Body of pancreas (tissue), 4 donors: Measurements from ENCODE around the gene KRTDAP. TPM values are rescaled to one million over a fixed set of nuclear protein-coding genes. Genes with fewer than 3 reads are reported as not detected.
A peak's percentile ranks its signal among the peaks of the same experiment; 100 is the strongest.

Experiments used
- ATAC-seq: fragments of 150-250 bp; one replicate; pipeline ENCODE4 v1.9.1; 2016
- DNase-seq, 4 donors: peaks; one replicate each; pipeline ENCODE4 v3.0.0-alpha.2; 2019
- H3K27ac ChIP-seq, 4 donors: fragments of 200-600 bp; sonication (generic); 1 replicate in 3 of 4; 2 replicates in 1 of 4; pipeline versions ENCODE4 v1.5.1 to v1.6.1; 2016 to 2019; ENCODE audit warnings: mild to moderate bottlenecking in 1 of 4, mixed read lengths in 1 of 4, moderate library complexity in 1 of 4
- H3K27me3 ChIP-seq, 2 donors: fragments of 200-600 bp; sonication (generic); one replicate each; pipeline ENCODE4 v1.6.0; 2016; ENCODE audit warnings: mild to moderate bottlenecking in 1 of 2
- H3K36me3 ChIP-seq, 2 donors: fragments of 200-600 bp; sonication (generic); replicated peaks in 1 of 2; 2 replicates each; pipeline ENCODE4 v1.5.1; 2016; ENCODE audit warnings: low read depth in 2 of 2; ENCODE audit not compliant: insufficient read depth in 1 of 2
- H3K4me1 ChIP-seq: fragments of 200-600 bp; sonication (generic); one replicate; pipeline ENCODE4 v1.6.0; 2016
- H3K4me3 ChIP-seq, 2 donors: fragments of 200-600 bp; sonication (generic); 1 replicate in 1 of 2; 2 replicates in 1 of 2; pipeline ENCODE4 v1.5.1; 2016 to 2019
- H3K9me3 ChIP-seq, 3 donors: fragments of 200-600 bp; sonication (generic); 1 replicate in 2 of 3; 2 replicates in 1 of 3; pipeline ENCODE4 v1.5.1; 2016
- POLR2A ChIP-seq, 3 donors: fragments of 450-650 bp; IDR thresholded peaks; one replicate each; pipeline ENCODE4 v1.6.1; 2016; ENCODE audit warnings: antibody characterized with exemption in 3 of 3, mild to moderate bottlenecking in 2 of 3
- WGBS, 2 donors: methylation state at CpG; one replicate each; pipeline ENCODE4 v1.1.5; 2017; 5-methylcytosine and 5-hydroxymethylcytosine counted together
- intact Hi-C: fragments of 100-400 bp; cut with DNase I; formaldehyde crosslinking; loops from one replicate; pipeline ENCODE4 v1.15.1; 2023
- total RNA-seq, 2 donors: library from RNA; depleted of rRNA; stranded (reverse); fragments of >200 nt; gene quantifications; one replicate each; pipeline ENCODE4 v1.1.0, GENCODE V29; 2016
- TF ChIP-seq, protein P1 (sequence below), 7 experiments: fragments of 450-650 bp in 4 of 7; fragments of 200-600 bp in 3 of 7; sonication (generic) in 3 of 7; IDR thresholded peaks; one replicate each; pipeline ENCODE4 v1.5.1; 2016 to 2019; ENCODE audit warnings: antibody characterized with exemption in 7 of 7

Gene KRTDAP
- total RNA-seq, 2 donors from 2014 or later = not detected

DNA sequence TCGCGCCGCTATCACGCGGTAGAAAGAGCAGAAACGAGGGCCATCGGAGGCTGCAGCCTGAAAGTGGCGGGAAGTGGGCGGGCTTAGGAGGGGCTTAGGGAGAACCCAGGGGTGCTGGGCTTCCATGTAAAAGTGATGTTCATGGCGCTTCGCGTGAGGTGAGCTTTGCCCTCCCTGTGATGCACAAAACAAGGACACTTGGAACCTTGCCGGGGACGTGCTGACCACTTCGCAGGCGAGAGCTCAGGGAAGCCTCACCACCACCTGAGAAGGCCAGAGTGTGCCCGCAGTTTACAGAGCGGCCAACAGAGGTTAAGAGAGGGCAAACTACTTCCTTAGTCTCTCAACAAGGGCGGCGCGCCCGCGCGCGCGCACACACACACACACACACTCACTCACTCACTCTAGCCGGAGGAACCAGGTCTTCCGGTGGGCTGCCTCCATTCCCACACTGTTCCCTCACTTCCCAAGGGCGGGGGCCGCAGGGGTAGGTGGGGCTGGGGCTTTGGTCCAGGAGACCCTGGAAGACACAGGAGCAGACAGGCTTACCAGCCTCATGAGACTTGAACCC lies 43.6 kb upstream of the KRTDAP start:
- DNase-seq (peak in 3 of 4 donors; percentile 33 to 59 (median 46)), ATAC-seq (no peak)

DNA sequence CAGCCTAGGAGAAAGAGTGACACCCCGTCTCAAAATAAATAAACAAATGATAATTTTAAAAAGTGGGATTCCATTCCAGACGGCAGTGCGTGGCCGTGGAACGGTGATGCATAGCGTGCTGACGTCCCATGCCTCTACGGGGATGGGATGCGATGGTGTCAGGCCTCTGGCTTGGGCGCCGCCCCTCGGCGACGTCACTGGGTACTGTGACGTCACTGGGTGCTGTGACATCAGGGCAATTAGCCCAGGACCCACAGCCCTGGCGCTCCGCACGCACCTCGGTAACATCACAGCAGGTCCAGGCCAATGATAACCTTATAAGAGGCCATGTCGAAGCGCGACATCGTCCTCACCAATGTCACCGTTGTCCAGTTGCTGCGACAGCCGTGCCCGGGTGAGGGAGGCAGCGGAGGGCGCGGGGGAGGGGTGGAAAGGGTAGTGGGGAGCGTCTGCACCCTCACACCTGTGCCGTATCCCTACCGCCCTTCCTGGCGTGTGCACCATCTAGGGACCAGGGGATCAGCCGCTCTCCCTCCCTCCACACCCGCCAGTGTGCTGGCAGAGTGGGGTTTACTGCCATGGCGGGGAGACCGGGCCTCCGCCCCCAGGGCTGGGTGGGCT lies 43.0 kb upstream of the KRTDAP start, which contains the start of gene GAPDHS:
Gene GAPDHS (plus strand): TSS at position 256 of the 621 bp plus-strand sequence. CDS start 72 bp downstream, at position 328.
- ATAC-seq = no peak
- Histone ChIP-seq H3K36me3 (no peaks in the 10 kb centered on the region), H3K27me3 (no peaks in the 10 kb centered on the region), H3K9me3 (no peaks in the 10 kb centered on the region), H3K4me3 (no peak within 1 kb of the TSS), H3K4me1 (peaks cover 9% of the 10 kb centered on the region), H3K27ac (no peak within 1 kb of the TSS)
- TF ChIP-seq POLR2A (IDR thresholded peaks at IDR 0.05) = no peak
- TF ChIP-seq, protein P1, sequence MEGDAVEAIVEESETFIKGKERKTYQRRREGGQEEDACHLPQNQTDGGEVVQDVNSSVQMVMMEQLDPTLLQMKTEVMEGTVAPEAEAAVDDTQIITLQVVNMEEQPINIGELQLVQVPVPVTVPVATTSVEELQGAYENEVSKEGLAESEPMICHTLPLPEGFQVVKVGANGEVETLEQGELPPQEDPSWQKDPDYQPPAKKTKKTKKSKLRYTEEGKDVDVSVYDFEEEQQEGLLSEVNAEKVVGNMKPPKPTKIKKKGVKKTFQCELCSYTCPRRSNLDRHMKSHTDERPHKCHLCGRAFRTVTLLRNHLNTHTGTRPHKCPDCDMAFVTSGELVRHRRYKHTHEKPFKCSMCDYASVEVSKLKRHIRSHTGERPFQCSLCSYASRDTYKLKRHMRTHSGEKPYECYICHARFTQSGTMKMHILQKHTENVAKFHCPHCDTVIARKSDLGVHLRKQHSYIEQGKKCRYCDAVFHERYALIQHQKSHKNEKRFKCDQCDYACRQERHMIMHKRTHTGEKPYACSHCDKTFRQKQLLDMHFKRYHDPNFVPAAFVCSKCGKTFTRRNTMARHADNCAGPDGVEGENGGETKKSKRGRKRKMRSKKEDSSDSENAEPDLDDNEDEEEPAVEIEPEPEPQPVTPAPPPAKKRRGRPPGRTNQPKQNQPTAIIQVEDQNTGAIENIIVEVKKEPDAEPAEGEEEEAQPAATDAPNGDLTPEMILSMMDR (IDR thresholded peaks at IDR 0.05) = no peak
- no peak for DNase-seq
- intact Hi-C loops = no loop called here
- WGBS, 2 donors = 31 to 45% methylated on average over 15 to 38 of the region's 39 CpGs

More for the DNA sequence above, 43.6 kb upstream of the KRTDAP start:
- Histone ChIP-seq H3K27me3 (no peaks in the 10 kb centered on the region), H3K9me3 (no peaks in the 10 kb centered on the region), H3K36me3 (no peaks in the 10 kb centered on the region), H3K27ac (no peak overlapping the region), H3K4me1 (peaks cover 9% of the 10 kb centered on the region), H3K4me3 (no peak overlapping the region)
- intact Hi-C loops = no loop called here
- TF ChIP-seq, protein P1 (IDR thresholded peaks at IDR 0.05) = no peak
- TF ChIP-seq POLR2A (IDR thresholded peaks at IDR 0.05) = no peak
- WGBS, 2 donors = 2 to 6% methylated on average over 17 to 30 of the region's 30 CpGs

DNA sequence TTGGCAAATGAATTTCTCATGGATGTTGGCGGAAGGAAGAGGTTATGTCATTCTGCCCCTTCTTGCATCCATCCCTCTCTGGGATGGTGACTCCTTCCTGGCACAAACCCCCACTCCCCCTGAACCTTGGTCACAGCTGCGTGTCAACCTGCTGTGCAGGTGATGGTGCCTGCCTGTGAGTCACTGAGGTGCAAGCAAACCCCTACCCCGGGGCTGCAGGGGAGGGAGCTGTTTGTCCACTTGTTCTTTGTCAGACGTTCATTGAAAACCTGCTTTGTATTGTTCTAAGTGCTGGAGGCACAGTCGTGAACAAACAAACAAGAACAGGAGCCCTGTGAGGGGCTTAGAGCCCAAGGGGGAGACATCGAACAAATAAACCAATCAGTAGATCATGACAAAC lies 41.0 kb upstream of the KRTDAP start:
- no peak overlapping the region for H3K4me3 ChIP-seq
- peaks cover 9% of the 10 kb centered on the region for H3K4me1 ChIP-seq
- TF ChIP-seq, protein P1 (IDR thresholded peaks at IDR 0.05) = no peak
- no peak for TF ChIP-seq POLR2A (IDR thresholded peaks at IDR 0.05)
- WGBS, 2 donors = 27 to 32% methylated on average over 6 of the region's 6 CpGs
- intact Hi-C loops = no loop called here
- H3K9me3 ChIP-seq = no peaks in the 10 kb centered on the region
- H3K27me3 ChIP-seq = no peaks in the 10 kb centered on the region
- H3K27ac ChIP-seq = no peak overlapping the region
- DNase-seq = no peak
- ATAC-seq = no peak
- H3K36me3 ChIP-seq = no peaks in the 10 kb centered on the region

DNA sequence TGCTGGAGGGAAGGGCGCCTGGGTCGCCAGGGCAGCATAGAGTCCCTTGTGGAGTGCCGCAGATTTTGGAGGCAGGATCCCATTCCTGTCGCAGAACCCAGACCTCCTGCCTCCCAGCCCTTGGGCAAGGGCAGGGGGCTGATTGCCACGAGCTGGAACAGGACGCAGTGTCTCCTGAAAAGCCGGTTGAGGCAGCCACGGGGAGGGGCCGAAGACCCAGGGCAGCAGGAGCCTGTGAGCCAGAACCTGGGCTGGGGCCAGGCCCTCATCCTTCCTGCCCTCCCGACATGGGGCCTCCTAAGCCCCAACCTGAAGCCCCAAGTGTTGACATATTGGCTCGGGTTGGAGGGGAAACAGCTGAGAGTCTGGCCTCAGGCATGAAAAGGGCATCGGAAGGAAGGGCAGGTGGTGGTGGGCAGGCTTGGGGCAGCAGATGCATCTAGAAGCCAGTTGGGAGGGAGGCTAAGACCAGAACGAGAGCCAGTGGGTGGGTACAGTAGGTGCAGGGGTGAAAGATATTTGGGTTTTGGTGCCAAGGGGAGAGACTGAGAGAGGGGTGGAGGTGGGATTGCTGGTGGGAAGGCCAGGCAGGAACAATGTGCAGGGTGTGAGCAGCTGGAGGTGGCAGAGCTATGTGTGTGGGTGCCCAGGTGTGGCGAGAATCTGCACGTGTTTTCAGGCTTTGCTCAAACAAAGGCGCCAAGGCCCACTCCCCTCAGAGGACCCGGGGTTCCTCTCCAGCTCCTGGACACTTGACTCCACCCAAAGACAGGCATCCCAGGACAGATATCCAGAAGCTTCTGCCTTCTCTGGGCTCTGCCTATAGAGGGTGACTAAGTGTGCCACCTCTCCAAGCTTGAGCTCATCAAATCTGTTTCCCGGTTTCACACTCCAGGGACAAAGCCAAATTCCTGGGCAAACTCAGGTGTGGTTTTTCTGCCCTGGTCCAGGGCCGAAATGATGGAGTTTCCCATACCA lies 39.3 kb upstream of the KRTDAP start:
- H3K4me3 ChIP-seq = no peak overlapping the region
- H3K4me1 ChIP-seq = peaks cover 9% of the 10 kb centered on the region
- ATAC-seq (no peak), DNase-seq (no peak)
- TF ChIP-seq, protein P1 (IDR thresholded peaks at IDR 0.05) = no peak
- no peaks in the 10 kb centered on the region for H3K36me3 ChIP-seq
- H3K27me3 ChIP-seq = no peaks in the 10 kb centered on the region
- no peaks in the 10 kb centered on the region for H3K9me3 ChIP-seq
- WGBS, 2 donors = 45 to 48% methylated on average over 16 to 18 of the region's 19 CpGs
- no peak overlapping the region for H3K27ac ChIP-seq
- intact Hi-C loops = no loop called here
